Activated CD4-positive, alpha-beta T cell treated with anti-CD3 and anti-CD28 coated beads for 36 hours (primary cell): ENCODE data around the gene RUBCN. TPM values are rescaled to one million over a fixed set of nuclear protein-coding genes. Genes with fewer than 3 reads are reported as not detected.
A peak's percentile ranks its signal among the peaks of the same experiment; 100 is the strongest.
"Not testable (repeated sequence)": the region's sequence is repeated elsewhere in the genome, so short reads cannot be mapped to it uniquely, and the experiment has no call there.

Experiments
- ATAC-seq: fragments of 200-7000 bp; cut with Tn5 transposase; one replicate; pipeline ENCODE4 v1.10.0; 2021; ENCODE audit warnings: mild to moderate bottlenecking, moderate library complexity
- CTCF ChIA-PET: fragments of 350-600 bp; sonication (Branson Sonifier 250); formaldehyde crosslinking; loops from one replicate; lab custom pipeline; 2021; ENCODE audit warnings: antibody characterized with exemption; lab: Charles Lee
- POLR2A ChIA-PET: fragments of 350-600 bp; sonication (Branson Sonifier 250); formaldehyde crosslinking; loops from one replicate; lab custom pipeline; 2021; ENCODE audit warnings: antibody characterized with exemption, inconsistent platforms; lab: Charles Lee
- DNase-seq: peaks from one replicate; pipeline ENCODE4 v3.0.0-alpha.2; 2020
- H3K27ac Mint-ChIP-seq: one replicate; pipeline ENCODE4 v1.8.0; 2021; ENCODE audit warnings: mixed read lengths
- H3K27me3 Mint-ChIP-seq: one replicate; pipeline ENCODE4 v1.8.0; 2021; ENCODE audit warnings: mixed read lengths
- H3K36me3 Mint-ChIP-seq: one replicate; pipeline ENCODE4 v1.8.0; 2021; ENCODE audit warnings: low read depth, mixed read lengths
- H3K4me1 Mint-ChIP-seq: one replicate; pipeline ENCODE4 v1.8.0; 2021; ENCODE audit warnings: mixed read lengths
- H3K4me3 Mint-ChIP-seq: one replicate; pipeline ENCODE4 v1.8.0; 2021; ENCODE audit warnings: mild to moderate bottlenecking, moderate library complexity, mixed read lengths
- H3K9me3 Mint-ChIP-seq: one replicate; pipeline ENCODE4 v1.8.0; 2021; ENCODE audit warnings: low read depth, mixed read lengths
- intact Hi-C, 2 experiments: fragments of 100-400 bp; cut with DNase I in 1 of 2; cut with micrococcal nuclease in 1 of 2; formaldehyde crosslinking; loops; one replicate each; pipeline versions ENCODE4 v1.14.2 to v1.15.1; 2022 to 2024; cut with DNase I, micrococcal nuclease
- total RNA-seq, 2 experiments: library from RNA; stranded (reverse); gene quantifications; one replicate each; pipeline ENCODE4 v1.2.3, GENCODE V29; 2021

RUBCN gene
- total RNA-seq, 2 experiments from 2014 or later: 22.7 to 23.4 TPM

- DNase-seq: peak; percentile 76
- peak overlapping the region; percentile 85 for H3K4me3 Mint-ChIP-seq
- ChIA-PET POLR2A (interaction anchor here (0.7 to 1.3 kb wide), 3 partner anchors 16 to 823 kb away, joined by 3 to 8 read pairs (median 3); no protein-coding TSS in a partner anchor), CTCF (interaction anchor here (0.5 to 1.8 kb wide), 2 partner anchors 22 to 145 kb away, joined by 5 to 7 read pairs; no protein-coding TSS in a partner anchor)
- H3K36me3 Mint-ChIP-seq: peaks cover 7% of the 10 kb centered on the region
- peak; percentile 31 for ATAC-seq
- intact Hi-C loops: loop anchor here (1.0 to 5.0 kb wide), 8 partner anchors 13 to 439 kb away; partner anchors contain the start of genes DLG1 (in 1 of the 2), FYTTD1 (in 1 of the 2), LMLN (in 1 of the 2) and RPL35A (in 1 of the 2)
- no peaks in the 10 kb centered on the region for H3K27me3 Mint-ChIP-seq
- peaks cover 32% of the 10 kb centered on the region for H3K4me1 Mint-ChIP-seq
- H3K9me3 Mint-ChIP-seq: no peaks in the 10 kb centered on the region
- peak overlapping the region; percentile 95 for H3K27ac Mint-ChIP-seq
These were observed 654 bp downstream of the RUBCN start for GRCh38 chr3:197736010-197736490.

GRCh38 chr3:197734667-197735318, 1.9 kb downstream of the RUBCN start:
- intact Hi-C loops: loop anchor here in 1 of 2 experiments (5.0 kb wide), 2 partner anchors 338 to 437 kb away; partner anchors contain the start of gene DLG1
- POLR2A ChIA-PET: interaction anchor here (0.6 kb wide), 1 partner anchor 62 kb away, joined by 3 read pairs; no protein-coding TSS in a partner anchor
- no peak for ATAC-seq
- Mint-ChIP-seq H3K27me3 (no peaks in the 10 kb centered on the region), H3K4me3 (peak overlapping the region; percentile 36), H3K9me3 (no peaks in the 10 kb centered on the region), H3K4me1 (peaks cover 39% of the 10 kb centered on the region), H3K36me3 (peaks cover 7% of the 10 kb centered on the region), H3K27ac (peak overlapping the region; percentile 8)
- DNase-seq: no peak
- CTCF ChIA-PET: interaction anchor here (1.8 kb wide), 1 partner anchor 20 kb away, joined by 7 read pairs; no protein-coding TSS in a partner anchor

GRCh38 chr3:197733042-197733441, 3.7 kb downstream of the RUBCN start:
- intact Hi-C loops: no loop called here
- peaks cover 7% of the 10 kb centered on the region for H3K36me3 Mint-ChIP-seq
- H3K27me3 Mint-ChIP-seq: no peaks in the 10 kb centered on the region
- H3K4me1 Mint-ChIP-seq: peaks cover 40% of the 10 kb centered on the region
- ChIA-PET CTCF (interaction anchor here (1.2 kb wide), 1 partner anchor 21 kb away, joined by 4 read pairs; no protein-coding TSS in a partner anchor), POLR2A (no interaction called here)
- H3K4me3 Mint-ChIP-seq: no peak overlapping the region
- no peak overlapping the region for H3K27ac Mint-ChIP-seq
- no peak for ATAC-seq
- no peak for DNase-seq
- no peaks in the 10 kb centered on the region for H3K9me3 Mint-ChIP-seq

- H3K27me3 Mint-ChIP-seq, H3K9me3 Mint-ChIP-seq, CTCF ChIA-PET, H3K4me3 Mint-ChIP-seq, ATAC-seq, POLR2A ChIA-PET, H3K36me3 Mint-ChIP-seq, intact Hi-C loops, H3K27ac Mint-ChIP-seq, DNase-seq: not testable (repeated sequence)
- H3K4me1 Mint-ChIP-seq: peaks cover 34% of the 10 kb centered on the region
These were observed 5.2 kb downstream of the RUBCN start for GRCh38 chr3:197731483-197731882.

- ATAC-seq, H3K27ac Mint-ChIP-seq, H3K36me3 Mint-ChIP-seq, H3K4me3 Mint-ChIP-seq, intact Hi-C loops, H3K27me3 Mint-ChIP-seq, H3K9me3 Mint-ChIP-seq, POLR2A ChIA-PET, DNase-seq: not testable (repeated sequence)
- CTCF ChIA-PET: interaction anchor here (0.6 kb wide), 1 partner anchor 39 kb away, joined by 3 read pairs; no protein-coding TSS in a partner anchor
- peaks cover 30% of the 10 kb centered on the region for H3K4me1 Mint-ChIP-seq
These were observed 5.9 kb downstream of the RUBCN start for GRCh38 chr3:197730770-197731169.

DNA sequence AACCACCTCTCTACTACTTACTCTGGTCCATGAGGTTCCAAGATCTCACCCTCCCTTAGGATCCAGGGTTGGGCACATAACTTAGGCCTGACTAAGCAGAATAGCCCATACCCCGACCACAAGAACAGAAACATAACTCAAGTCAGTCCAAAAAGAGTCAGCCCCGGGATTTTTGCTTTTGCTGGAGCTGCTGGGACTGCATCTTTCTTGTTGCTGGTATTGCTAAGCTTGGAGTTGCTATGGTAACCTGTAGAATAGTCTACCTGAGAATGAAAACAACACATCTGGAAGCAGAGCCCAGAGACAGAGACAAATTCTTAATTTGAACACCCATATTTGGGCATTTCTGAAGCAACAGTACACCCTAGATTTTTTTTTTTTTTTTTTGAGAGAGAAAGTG, 6.5 kb downstream of the RUBCN start:
- ATAC-seq: peak; percentile 51
- Mint-ChIP-seq H3K27ac (peak overlapping the region; percentile 10), H3K9me3 (no peaks in the 10 kb centered on the region), H3K4me1 (peaks cover 24% of the 10 kb centered on the region), H3K36me3 (peaks cover 7% of the 10 kb centered on the region), H3K27me3 (no peaks in the 10 kb centered on the region), H3K4me3 (no peak overlapping the region)
- ChIA-PET POLR2A (no interaction called here), CTCF (interaction anchor here (0.6 to 0.9 kb wide), 2 partner anchors 18 to 40 kb away, joined by 3 to 6 read pairs; no protein-coding TSS in a partner anchor)
- intact Hi-C loops: no loop called here
- DNase-seq: peak; percentile 29

- POLR2A ChIA-PET: interaction anchor here (0.6 kb wide), 1 partner anchor 19 kb away, joined by 4 read pairs; no protein-coding TSS in a partner anchor
- intact Hi-C loops: no loop called here
- Mint-ChIP-seq H3K4me1 (peaks cover 16% of the 10 kb centered on the region), H3K9me3 (no peaks in the 10 kb centered on the region), H3K4me3 (no peak overlapping the region), H3K36me3 (peaks cover under 1% of the 10 kb centered on the region), H3K27me3 (no peaks in the 10 kb centered on the region), H3K27ac (no peak overlapping the region)
- CTCF ChIA-PET: interaction anchor here (0.7 to 1.4 kb wide), 3 partner anchors 17 to 83 kb away, joined by 3 to 4 read pairs (median 3); no protein-coding TSS in a partner anchor
- DNase-seq (no peak), ATAC-seq (no peak)
These were observed 8.2 kb downstream of the RUBCN start for GRCh38 chr3:197728487-197728886.

- DNase-seq, H3K27ac Mint-ChIP-seq, POLR2A ChIA-PET, H3K4me3 Mint-ChIP-seq, ATAC-seq, H3K36me3 Mint-ChIP-seq, intact Hi-C loops, H3K27me3 Mint-ChIP-seq, H3K9me3 Mint-ChIP-seq: not testable (repeated sequence)
- CTCF ChIA-PET: interaction anchor here (1.0 kb wide), 1 partner anchor 82 kb away, joined by 3 read pairs; no protein-coding TSS in a partner anchor
- peaks cover 16% of the 10 kb centered on the region for H3K4me1 Mint-ChIP-seq
These were observed 8.8 kb downstream of the RUBCN start for GRCh38 chr3:197727878-197728277.

DNA sequence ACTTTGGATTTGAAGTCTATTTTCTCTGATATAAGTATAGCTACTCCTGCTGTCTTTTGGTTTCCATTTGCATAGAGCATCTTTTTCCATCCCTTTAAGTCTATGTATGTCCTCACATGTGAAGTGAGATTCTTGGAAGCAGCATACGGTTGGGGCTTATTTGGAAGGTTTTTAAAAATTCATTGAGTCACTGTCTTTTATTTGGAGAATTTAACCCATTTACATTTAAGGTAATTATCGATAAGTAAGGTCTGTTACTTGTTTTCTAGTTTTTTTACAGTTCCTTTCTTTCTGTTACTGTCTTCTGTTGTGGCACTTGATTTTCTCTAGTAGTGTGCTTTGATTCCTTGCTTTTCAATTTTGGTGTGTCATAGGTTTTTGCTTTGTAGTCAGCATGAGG, 14.0 kb downstream of the RUBCN start:
- no peak for DNase-seq
- Mint-ChIP-seq H3K27ac (no peak overlapping the region), H3K27me3 (no peaks in the 10 kb centered on the region), H3K9me3 (peaks cover 4% of the 10 kb centered on the region), H3K36me3 (peaks cover 22% of the 10 kb centered on the region), H3K4me3 (no peak overlapping the region), H3K4me1 (peaks cover 9% of the 10 kb centered on the region)
- no peak for ATAC-seq
- POLR2A ChIA-PET: no interaction called here
- CTCF ChIA-PET: interaction anchor here (0.9 kb wide), 1 partner anchor 10 kb away, joined by 3 read pairs; no protein-coding TSS in a partner anchor
- intact Hi-C loops: no loop called here

GRCh38 chr3:197720694-197721093, 16.0 kb downstream of the RUBCN start:
- H3K4me3 Mint-ChIP-seq: no peak overlapping the region
- peaks cover 6% of the 10 kb centered on the region for H3K4me1 Mint-ChIP-seq
- H3K27ac Mint-ChIP-seq: no peak overlapping the region
- H3K9me3 Mint-ChIP-seq: peaks cover 4% of the 10 kb centered on the region
- ChIA-PET POLR2A (no interaction called here), CTCF (interaction anchor here (0.6 to 1.1 kb wide), 2 partner anchors 25 to 194 kb away, joined by 3 read pairs; no protein-coding TSS in a partner anchor)
- peaks cover 41% of the 10 kb centered on the region for H3K36me3 Mint-ChIP-seq
- H3K27me3 Mint-ChIP-seq: no peaks in the 10 kb centered on the region
- intact Hi-C loops: no loop called here
- ATAC-seq: no peak
- no peak for DNase-seq

DNA sequence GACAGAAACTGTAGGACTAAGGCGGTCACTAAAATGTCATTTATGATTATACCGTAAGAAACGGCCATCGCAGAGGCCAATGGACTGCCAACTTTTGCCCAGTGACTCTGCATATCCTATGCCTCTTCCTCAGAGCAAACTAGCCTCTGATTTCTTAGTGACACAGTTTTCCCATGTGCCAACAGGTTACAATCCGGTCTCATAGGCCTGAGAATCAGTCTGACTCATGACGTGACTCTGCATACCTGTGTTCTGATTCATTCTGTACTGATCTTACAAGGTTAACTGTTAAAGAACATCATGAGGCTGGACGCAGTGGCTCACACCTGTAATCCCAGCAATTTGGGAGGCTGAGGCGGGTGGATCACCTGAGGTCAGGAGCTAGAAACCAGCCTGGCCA, 17.8 kb downstream of the RUBCN start:
- H3K27me3 Mint-ChIP-seq: no peaks in the 10 kb centered on the region
- DNase-seq (peak; percentile 18), ATAC-seq (peak; percentile 60)
- H3K9me3 Mint-ChIP-seq: peaks cover 4% of the 10 kb centered on the region
- H3K4me3 Mint-ChIP-seq: no peak overlapping the region
- peaks cover 48% of the 10 kb centered on the region for H3K36me3 Mint-ChIP-seq
- H3K27ac Mint-ChIP-seq: no peak overlapping the region
- H3K4me1 Mint-ChIP-seq: peaks cover 19% of the 10 kb centered on the region
- ChIA-PET CTCF (interaction anchor here (0.9 to 1.0 kb wide), 2 partner anchors 30 to 82 kb away, joined by 3 to 6 read pairs; no protein-coding TSS in a partner anchor), POLR2A (no interaction called here)
- intact Hi-C loops: no loop called here
